GM12878 (cell line): Measurements from ENCODE around the gene DIP2C. TPM values are rescaled to one million over a fixed set of nuclear protein-coding genes. Genes with fewer than 3 reads are reported as not detected.

Experiments used
- ATAC-seq: fragments of 200-7000 bp; cut with Tn5 transposase; 3 replicates; pipeline ENCODE4 v1.9.1; 2020; ENCODE audit warnings: mild to moderate bottlenecking, moderate library complexity
- BruUV-seq: library from RNA; stranded (reverse); fragments of 400-500 nt; replicated peaks from 2 replicates; lab custom pipeline; 2021; lab: Mats Ljungman, UMichigan
- CTCF ChIA-PET: fragments of 300-600 bp; sonication (Branson Sonifier 250); formaldehyde crosslinking; extraction: SDS; loops from one replicate; lab custom pipeline; 2021; ENCODE audit warnings: inconsistent platforms; lab: Yijun Ruan, JAX
- POLR2A ChIA-PET: fragments of 350-600 bp; formaldehyde crosslinking; extraction: SDS; loops from one replicate; lab custom pipeline; 2021; ENCODE audit warnings: inconsistent platforms; lab: Charles Lee
- RAD21 ChIA-PET: fragments of 300-600 bp; sonication (Branson Sonifier 250); formaldehyde crosslinking; loops from one replicate; lab custom pipeline; 2023; ENCODE audit warnings: antibody characterized with exemption; ENCODE audit not compliant: unreplicated experiment; lab: Charles Lee
- SMC1A ChIA-PET: fragments of 300-600 bp; sonication (Branson Sonifier 250); formaldehyde crosslinking; loops from one replicate; lab custom pipeline; 2023; ENCODE audit not compliant: unreplicated experiment, uncharacterized antibody; lab: Charles Lee
- DNase-seq: peaks from one replicate; pipeline ENCODE4 v3.0.0-alpha.2; 2011; ENCODE audit warnings: low read depth, low spot score
- FAIRE-seq: peaks from 3 replicates; lab custom pipeline; 2011; peaks lifted over from hg19 to GRCh38; lab: Jason Lieb, UNC
- H2AFZ ChIP-seq: 2 replicates; pipeline ENCODE4 v1.6.0; 2011; ENCODE audit warnings: low read depth, low read length, control low read depth; ENCODE audit not compliant: control insufficient read depth
- H3K27ac ChIP-seq: 2 replicates; pipeline ENCODE4 v1.5.1; 2011; ENCODE audit warnings: control low read depth; ENCODE audit not compliant: control insufficient read depth, insufficient read depth
- H3K27me3 ChIP-seq, 2 experiments: replicated peaks in 1 of 2; 2 replicates each; pipeline versions ENCODE4 v1.6.0 to v1.6.1; 2011; ENCODE audit warnings: low read length in 1 of 2; ENCODE audit not compliant: control insufficient read depth in 2 of 2, insufficient read depth in 2 of 2
- H3K36me3 ChIP-seq, 2 experiments: 2 replicates each; pipeline ENCODE4 v1.5.1; 2011; ENCODE audit warnings: low read length in 1 of 2; ENCODE audit not compliant: control insufficient read depth in 2 of 2, insufficient read depth in 2 of 2
- H3K4me1 ChIP-seq: 2 replicates; pipeline ENCODE4 v1.6.1; 2011; ENCODE audit warnings: mild to moderate bottlenecking, low read length, moderate library complexity, mixed read lengths; ENCODE audit not compliant: control insufficient read depth, insufficient read depth
- H3K4me2 ChIP-seq: 2 replicates; pipeline ENCODE4 v1.6.0; 2011; ENCODE audit warnings: control low read depth; ENCODE audit not compliant: control insufficient read depth, insufficient read depth
- H3K4me3 ChIP-seq: fragments of 200-600 bp; sonication (generic); 2 replicates; pipeline ENCODE4 v1.5.1; 2016
- H3K79me2 ChIP-seq: 2 replicates; pipeline ENCODE4 v1.6.0; 2011; ENCODE audit warnings: low read length; ENCODE audit not compliant: control insufficient read depth, insufficient read depth
- H3K9ac ChIP-seq: 2 replicates; pipeline ENCODE4 v1.8.0; 2011; ENCODE audit warnings: low read length, control low read depth, mixed read lengths; ENCODE audit not compliant: control insufficient read depth, insufficient read depth
- H3K9me3 ChIP-seq: replicated peaks from 3 replicates; pipeline ENCODE4 v1.5.1; 2011; ENCODE audit warnings: mild to moderate bottlenecking, low read length; ENCODE audit not compliant: control insufficient read depth, insufficient read depth
- H4K20me1 ChIP-seq: 2 replicates; pipeline ENCODE4 v1.6.0; 2011; ENCODE audit not compliant: control insufficient read depth, insufficient read depth
- CHD2 ChIP-seq: IDR thresholded peaks from 2 replicates; pipeline ENCODE4 v1.6.1; 2011; ENCODE audit warnings: low read depth, low read length, improper control_type of control experiment, borderline replicate concordance
- CREM ChIP-seq: IDR thresholded peaks from 2 replicates; pipeline ENCODE4 v1.6.1; 2014; ENCODE audit warnings: antibody characterized with exemption, low read depth
- RUNX3 ChIP-seq: IDR thresholded peaks from 2 replicates; pipeline ENCODE4 v1.6.1; 2012; ENCODE audit warnings: low read length, inconsistent platforms
- WGBS: methylation state at CpG from one replicate; pipeline ENCODE4 v1.1.6; 2016; ENCODE audit warnings: low lambda C conversion rate; ENCODE audit not compliant: insufficient replicate concordance, insufficient coverage; ENCODE audit errors: missing lambda C conversion rate; 5-methylcytosine and 5-hydroxymethylcytosine counted together
- in situ Hi-C: fragments of 300-500 bp; cut with MboI; formaldehyde crosslinking; loops from 9 replicates; pipeline ENCODE4 v1.14.3; 2018; ENCODE audit warnings: mixed read lengths
- intact Hi-C: fragments of 100-400 bp; cut with micrococcal nuclease; formaldehyde crosslinking; loops from one replicate; pipeline ENCODE4 v1.14.2; 2022; ENCODE audit not compliant: unreplicated experiment
- polyA plus RNA-seq, 11 experiments: library from polyadenylated mRNA; depleted of rRNA in 4 of 11; unstranded in 6 of 11; stranded (reverse) in 5 of 11; fragments of >200 nt; fragmentation: Nextera tagmentation in 4 of 11; fragmentation: Illumina TruSeq in 1 of 11; extraction: Ambion mirVana in 4 of 11; extraction: Trizol in 1 of 11; gene quantifications; 1 replicate in 1 of 11; 2 replicates in 10 of 11; pipeline versions ENCODE4 v1.2.1 to v1.2.3, GENCODE V29; 2011 to 2016; ENCODE audit warnings: inconsistent platforms in 2 of 11, missing spikeins in 2 of 11, low read depth in 1 of 11
- total RNA-seq, 4 experiments: library from RNA; depleted of rRNA in 3 of 4; stranded (reverse); fragments of >200 nt in 3 of 4; fragmentation: Illumina TruSeq in 1 of 4; extraction: Trizol in 1 of 4; gene quantifications; 2 replicates each; pipeline versions ENCODE4 v1.2.1 to v1.2.3, GENCODE V29; 2013 to 2021
- TF ChIP-seq, protein P1 (sequence below): fragments of 450-650 bp; IDR thresholded peaks from 2 replicates; pipeline ENCODE4 v1.6.1; 2016; ENCODE audit warnings: mild to moderate bottlenecking
- TF ChIP-seq, protein P2 (sequence below): fragments of 450-650 bp; IDR thresholded peaks from 2 replicates; pipeline ENCODE4 v1.6.1; 2014; ENCODE audit warnings: mild to moderate bottlenecking
- TF ChIP-seq, protein P3 (sequence below): fragments of 450-650 bp; IDR thresholded peaks from 2 replicates; pipeline ENCODE4 v1.6.1; 2017; ENCODE audit warnings: mild to moderate bottlenecking, moderate library complexity

Gene DIP2C
- total and polyA plus RNA-seq, 10 of the 15 experiments (the other 5 are each of a cell fraction or from before 2014, with no cell fraction given), result 0.01 to 0.10 (median 0.06) TPM

DNA sequence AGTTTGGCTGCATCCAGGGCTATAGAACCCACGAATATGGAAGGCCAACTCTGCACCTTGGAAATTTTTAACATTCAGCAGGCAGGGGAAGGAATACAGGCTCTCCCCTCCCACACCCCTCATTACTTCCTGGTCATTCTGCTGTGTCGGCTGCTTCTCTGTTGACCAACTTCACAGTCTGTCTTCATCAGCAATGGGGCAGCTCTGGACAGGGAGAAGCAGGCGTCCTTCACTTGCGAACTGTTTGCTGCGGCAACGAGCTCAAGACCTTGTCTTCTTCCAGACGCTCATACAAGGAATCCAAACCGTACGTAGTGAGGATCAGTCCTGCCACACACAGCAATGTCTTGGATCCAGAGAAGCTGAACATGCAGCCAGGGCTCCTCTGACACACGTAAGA is 192.2 kb downstream of the DIP2C start:
- RAD21 ChIA-PET, result no interaction called here
- 50% methylated on average over 10 of the region's 10 CpGs for WGBS

More for the DNA sequence above, 192.2 kb downstream of the DIP2C start:
- no peaks in the 10 kb centered on the region for H3K4me1 ChIP-seq
- no peak overlapping the region for H3K4me2 ChIP-seq
- no peak for DNase-seq
- H2AFZ ChIP-seq, result no peak overlapping the region
- no peak overlapping the region for H3K27ac ChIP-seq
- SMC1A ChIA-PET, result no interaction called here
- H3K9me3 ChIP-seq, result no peaks in the 10 kb centered on the region
- POLR2A ChIA-PET, result no interaction called here
- CTCF ChIA-PET, result no interaction called here
- no peak overlapping the region for H3K4me3 ChIP-seq
- TF ChIP-seq CHD2, result no peak
- no peak for TF ChIP-seq RUNX3
- TF ChIP-seq, protein P1, sequence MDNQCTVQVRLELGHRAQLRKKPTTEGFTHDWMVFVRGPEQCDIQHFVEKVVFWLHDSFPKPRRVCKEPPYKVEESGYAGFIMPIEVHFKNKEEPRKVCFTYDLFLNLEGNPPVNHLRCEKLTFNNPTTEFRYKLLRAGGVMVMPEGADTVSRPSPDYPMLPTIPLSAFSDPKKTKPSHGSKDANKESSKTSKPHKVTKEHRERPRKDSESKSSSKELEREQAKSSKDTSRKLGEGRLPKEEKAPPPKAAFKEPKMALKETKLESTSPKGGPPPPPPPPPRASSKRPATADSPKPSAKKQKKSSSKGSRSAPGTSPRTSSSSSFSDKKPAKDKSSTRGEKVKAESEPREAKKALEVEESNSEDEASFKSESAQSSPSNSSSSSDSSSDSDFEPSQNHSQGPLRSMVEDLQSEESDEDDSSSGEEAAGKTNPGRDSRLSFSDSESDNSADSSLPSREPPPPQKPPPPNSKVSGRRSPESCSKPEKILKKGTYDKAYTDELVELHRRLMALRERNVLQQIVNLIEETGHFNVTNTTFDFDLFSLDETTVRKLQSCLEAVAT, result no peak
- TF ChIP-seq, protein P2, sequence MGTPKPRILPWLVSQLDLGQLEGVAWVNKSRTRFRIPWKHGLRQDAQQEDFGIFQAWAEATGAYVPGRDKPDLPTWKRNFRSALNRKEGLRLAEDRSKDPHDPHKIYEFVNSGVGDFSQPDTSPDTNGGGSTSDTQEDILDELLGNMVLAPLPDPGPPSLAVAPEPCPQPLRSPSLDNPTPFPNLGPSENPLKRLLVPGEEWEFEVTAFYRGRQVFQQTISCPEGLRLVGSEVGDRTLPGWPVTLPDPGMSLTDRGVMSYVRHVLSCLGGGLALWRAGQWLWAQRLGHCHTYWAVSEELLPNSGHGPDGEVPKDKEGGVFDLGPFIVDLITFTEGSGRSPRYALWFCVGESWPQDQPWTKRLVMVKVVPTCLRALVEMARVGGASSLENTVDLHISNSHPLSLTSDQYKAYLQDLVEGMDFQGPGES, result no peak
- TF ChIP-seq CREM, result no peak
- TF ChIP-seq, protein P3, sequence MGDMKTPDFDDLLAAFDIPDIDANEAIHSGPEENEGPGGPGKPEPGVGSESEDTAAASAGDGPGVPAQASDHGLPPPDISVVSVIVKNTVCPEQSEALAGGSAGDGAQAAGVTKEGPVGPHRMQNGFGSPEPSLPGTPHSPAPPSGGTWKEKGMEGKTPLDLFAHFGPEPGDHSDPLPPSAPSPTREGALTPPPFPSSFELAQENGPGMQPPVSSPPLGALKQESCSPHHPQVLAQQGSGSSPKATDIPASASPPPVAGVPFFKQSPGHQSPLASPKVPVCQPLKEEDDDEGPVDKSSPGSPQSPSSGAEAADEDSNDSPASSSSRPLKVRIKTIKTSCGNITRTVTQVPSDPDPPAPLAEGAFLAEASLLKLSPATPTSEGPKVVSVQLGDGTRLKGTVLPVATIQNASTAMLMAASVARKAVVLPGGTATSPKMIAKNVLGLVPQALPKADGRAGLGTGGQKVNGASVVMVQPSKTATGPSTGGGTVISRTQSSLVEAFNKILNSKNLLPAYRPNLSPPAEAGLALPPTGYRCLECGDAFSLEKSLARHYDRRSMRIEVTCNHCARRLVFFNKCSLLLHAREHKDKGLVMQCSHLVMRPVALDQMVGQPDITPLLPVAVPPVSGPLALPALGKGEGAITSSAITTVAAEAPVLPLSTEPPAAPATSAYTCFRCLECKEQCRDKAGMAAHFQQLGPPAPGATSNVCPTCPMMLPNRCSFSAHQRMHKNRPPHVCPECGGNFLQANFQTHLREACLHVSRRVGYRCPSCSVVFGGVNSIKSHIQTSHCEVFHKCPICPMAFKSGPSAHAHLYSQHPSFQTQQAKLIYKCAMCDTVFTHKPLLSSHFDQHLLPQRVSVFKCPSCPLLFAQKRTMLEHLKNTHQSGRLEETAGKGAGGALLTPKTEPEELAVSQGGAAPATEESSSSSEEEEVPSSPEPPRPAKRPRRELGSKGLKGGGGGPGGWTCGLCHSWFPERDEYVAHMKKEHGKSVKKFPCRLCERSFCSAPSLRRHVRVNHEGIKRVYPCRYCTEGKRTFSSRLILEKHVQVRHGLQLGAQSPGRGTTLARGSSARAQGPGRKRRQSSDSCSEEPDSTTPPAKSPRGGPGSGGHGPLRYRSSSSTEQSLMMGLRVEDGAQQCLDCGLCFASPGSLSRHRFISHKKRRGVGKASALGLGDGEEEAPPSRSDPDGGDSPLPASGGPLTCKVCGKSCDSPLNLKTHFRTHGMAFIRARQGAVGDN, result no peak
- no peak overlapping the region for H3K9ac ChIP-seq
- no peak for ATAC-seq
- H4K20me1 ChIP-seq, result no peaks in the 10 kb centered on the region
- BruUV-seq, result no TSS peak
- FAIRE-seq, result no peak
- in situ Hi-C loops, result no loop called here
- H3K79me2 ChIP-seq, result no peaks in the 10 kb centered on the region
- peaks cover 2 to 7% of the 10 kb centered on the region in 2 experiments; a peak in 3 of 4 replicates for H3K27me3 ChIP-seq
- intact Hi-C loops, result no loop called here
- H3K36me3 ChIP-seq, result no peaks in the 10 kb centered on the region
